Measurements from ENCODE around the gene TMCO5A. TPM values are rescaled to one million over a fixed set of nuclear protein-coding genes. Genes with fewer than 3 reads are reported as not detected.

The TMCO5A gene
- total RNA-seq, 4 donors from 2014 or later = not detected

GRCh38 chr15:37931868-37932267, 2.6 kb upstream of the TMCO5A start:
- no peaks in the 10 kb centered on the region for H3K4me1 ChIP-seq
- no peak for ATAC-seq
- no peak for DNase-seq
- no peaks in the 10 kb centered on the region for H3K9me3 ChIP-seq
- H3K36me3 ChIP-seq = no peaks in the 10 kb centered on the region
- TF ChIP-seq POLR2A (IDR thresholded peaks at IDR 0.05) (no peak), CTCF (IDR thresholded peaks at IDR 0.05 in 4 of 5, conservative IDR thresholded peaks at IDR 0.05 in 1 of 5) (no peak)
- intact Hi-C loops (cut with DNase I; ENCODE audit: low total_unique reads) = no loop called here
- peaks cover 0 to 2% (median 0%) of the 10 kb centered on the region in 3 donors for H3K27me3 ChIP-seq
- in situ Hi-C loops (cut with MboI; ENCODE audit: low sequenced_read_pairs in 4 of 4) = no loop called here
- H3K27ac ChIP-seq = no peak overlapping the region
- H3K4me3 ChIP-seq = no peak overlapping the region

- ATAC-seq (no peak), DNase-seq (no peak)
- Histone ChIP-seq H3K4me3 (no peak overlapping the region), H3K27me3 (no peaks in the 10 kb centered on the region), H3K4me1 (no peaks in the 10 kb centered on the region), H3K27ac (no peak overlapping the region), H3K36me3 (no peaks in the 10 kb centered on the region), H3K9me3 (no peaks in the 10 kb centered on the region)
- intact Hi-C loops (cut with DNase I; ENCODE audit: low total_unique reads) (no loop called here), in situ Hi-C loops (cut with MboI; ENCODE audit: low sequenced_read_pairs in 4 of 4) (no loop called here)
- TF ChIP-seq CTCF (IDR thresholded peaks at IDR 0.05 in 4 of 5, conservative IDR thresholded peaks at IDR 0.05 in 1 of 5) (no peak), POLR2A (IDR thresholded peaks at IDR 0.05) (no peak)
These were observed 1.9 kb upstream of the TMCO5A start for GRCh38 chr15:37932549-37932948.

- Histone ChIP-seq H3K27ac (no peak overlapping the region), H3K27me3 (no peaks in the 10 kb centered on the region), H3K36me3 (no peaks in the 10 kb centered on the region), H3K9me3 (no peaks in the 10 kb centered on the region), H3K4me1 (no peaks in the 10 kb centered on the region), H3K4me3 (no peak overlapping the region)
- in situ Hi-C loops (cut with MboI; ENCODE audit: low sequenced_read_pairs in 4 of 4) (no loop called here), intact Hi-C loops (cut with DNase I; ENCODE audit: low total_unique reads) (no loop called here)
- ATAC-seq (no peak), DNase-seq (no peak)
- no peak for TF ChIP-seq POLR2A (IDR thresholded peaks at IDR 0.05)
- TF ChIP-seq CTCF (IDR thresholded peaks at IDR 0.05 in 4 of 5, conservative IDR thresholded peaks at IDR 0.05 in 1 of 5) = no peak
These were observed 774 bp upstream of the TMCO5A start for GRCh38 chr15:37933666-37934065.

GRCh38 chr15:37940876-37941275, 6.4 kb downstream of the TMCO5A start:
- no peaks in the 10 kb centered on the region for H3K27me3 ChIP-seq
- TF ChIP-seq POLR2A (IDR thresholded peaks at IDR 0.05) (no peak), CTCF (IDR thresholded peaks at IDR 0.05 in 4 of 5, conservative IDR thresholded peaks at IDR 0.05 in 1 of 5) (no peak)
- no peak overlapping the region for H3K4me3 ChIP-seq
- ATAC-seq = no peak
- H3K36me3 ChIP-seq = no peaks in the 10 kb centered on the region
- H3K9me3 ChIP-seq = no peaks in the 10 kb centered on the region
- DNase-seq = no peak
- intact Hi-C loops (cut with DNase I; ENCODE audit: low total_unique reads) (no loop called here), in situ Hi-C loops (cut with MboI; ENCODE audit: low sequenced_read_pairs in 4 of 4) (no loop called here)
- no peak overlapping the region for H3K27ac ChIP-seq
- no peaks in the 10 kb centered on the region for H3K4me1 ChIP-seq

- no peak overlapping the region for H3K4me3 ChIP-seq
- in situ Hi-C loops (cut with MboI; ENCODE audit: low sequenced_read_pairs in 4 of 4) = no loop called here
- DNase-seq (no peak), ATAC-seq (no peak)
- no peaks in the 10 kb centered on the region for H3K27me3 ChIP-seq
- intact Hi-C loops (cut with DNase I; ENCODE audit: low total_unique reads) = no loop called here
- H3K4me1 ChIP-seq = no peaks in the 10 kb centered on the region
- TF ChIP-seq CTCF (IDR thresholded peaks at IDR 0.05 in 4 of 5, conservative IDR thresholded peaks at IDR 0.05 in 1 of 5) (no peak), POLR2A (IDR thresholded peaks at IDR 0.05) (no peak)
- H3K36me3 ChIP-seq = no peaks in the 10 kb centered on the region
- no peak overlapping the region for H3K27ac ChIP-seq
- H3K9me3 ChIP-seq = no peaks in the 10 kb centered on the region
These were observed 7.3 kb downstream of the TMCO5A start for GRCh38 chr15:37941779-37942178.
